ENCODE measurements around the gene TLE4.
"Not testable (repeated sequence)": the region's sequence is repeated elsewhere in the genome, so short reads cannot be mapped to it uniquely, and the experiment has no call there.

TLE4 gene

DNA sequence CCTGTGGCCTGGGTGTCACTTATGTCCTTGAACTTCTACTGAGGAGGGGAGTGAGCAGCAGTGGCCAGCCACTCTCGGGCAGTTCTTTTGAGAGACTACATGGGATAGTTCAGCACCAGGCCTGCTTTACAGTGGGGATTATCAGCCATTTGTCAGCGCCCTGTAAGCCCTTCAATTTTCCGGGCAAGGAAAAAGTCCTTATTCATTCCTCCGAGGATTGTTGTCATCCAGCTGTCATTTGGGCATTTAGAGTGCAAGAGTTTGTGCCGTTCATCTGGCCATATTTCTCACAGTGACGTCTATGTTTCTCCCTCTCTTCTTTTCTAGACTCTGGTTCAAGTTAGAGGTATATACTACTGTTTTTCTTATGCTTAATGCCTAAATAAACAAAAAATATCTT, 172.8 kb downstream of the TLE4 start:
- DNase-seq: no peak

DNA sequence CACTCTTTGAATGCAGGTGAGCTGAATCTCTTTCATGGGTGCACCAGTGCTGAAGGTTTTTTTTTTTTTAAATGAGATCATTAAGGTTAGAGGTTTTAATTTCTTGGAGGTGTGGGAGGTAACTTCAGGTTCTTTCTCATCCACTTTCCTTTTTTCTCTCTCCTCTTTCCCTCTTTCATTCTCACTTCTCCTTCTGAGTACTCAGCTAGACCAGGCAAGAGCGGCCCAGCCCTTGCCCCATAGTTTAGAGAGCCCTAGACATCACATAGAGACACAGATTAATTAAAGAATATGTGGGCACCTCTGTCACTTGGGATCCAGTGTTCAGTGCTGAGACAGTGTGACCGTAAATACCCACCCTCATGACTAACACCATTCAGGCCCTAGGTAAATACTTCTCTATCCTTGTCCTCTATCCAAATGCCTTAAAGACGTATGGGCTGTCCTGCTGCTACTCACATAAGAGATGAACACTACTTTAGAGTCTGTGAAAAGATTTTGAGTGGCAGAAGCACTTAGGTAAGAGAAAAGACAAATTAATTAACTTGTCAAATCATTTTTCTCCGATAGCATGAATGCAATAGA, 174.1 kb downstream of the TLE4 start:
- no peak for DNase-seq

DNA sequence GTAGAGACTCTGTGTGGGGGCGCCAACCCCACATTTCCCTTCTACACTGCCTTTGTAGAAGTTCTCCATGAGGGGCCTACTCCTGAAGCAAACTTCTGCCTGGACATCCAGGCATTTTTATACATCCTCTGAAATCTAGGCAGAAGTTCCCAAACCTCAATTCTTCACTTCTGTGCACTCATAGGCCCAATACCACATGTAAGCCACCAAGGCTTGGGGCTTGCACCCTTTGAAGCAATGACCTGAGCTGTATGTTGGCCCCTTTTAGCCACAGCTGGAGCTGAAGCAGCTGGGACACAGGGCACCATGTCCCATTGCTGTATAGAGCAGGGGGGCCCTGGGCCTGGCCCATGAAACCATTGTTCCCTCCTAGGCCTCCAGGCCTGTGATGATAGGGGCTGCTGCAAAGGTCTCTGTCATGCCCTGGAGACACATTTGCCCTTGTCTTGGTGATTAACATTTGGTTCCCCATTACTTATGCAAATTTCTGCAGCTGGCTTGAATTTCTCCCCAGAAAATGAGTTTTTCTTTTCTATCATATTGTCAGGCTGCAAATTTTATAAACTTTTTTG, 180.2 kb downstream of the TLE4 start:
- not testable (repeated sequence) for DNase-seq

DNA sequence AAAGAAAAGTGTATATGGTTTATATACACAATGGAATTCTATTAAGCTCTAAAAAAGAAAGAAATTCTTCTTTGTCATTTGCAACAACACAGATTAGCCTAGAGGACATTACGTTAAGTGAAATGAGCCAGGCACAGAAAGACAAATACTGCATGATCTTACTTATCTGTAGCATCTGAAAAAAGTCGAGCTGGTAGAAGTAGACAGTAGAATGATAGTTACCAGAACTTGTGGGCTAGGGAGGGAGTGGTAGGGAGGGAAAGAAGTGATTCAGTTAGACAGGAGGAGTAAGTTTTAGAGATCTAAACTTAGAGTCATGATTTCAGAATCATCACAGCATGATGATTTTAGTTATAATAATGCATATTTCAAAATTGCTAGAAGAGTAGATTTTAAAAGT, 184.6 kb downstream of the TLE4 start:
- no peak for DNase-seq

DNA sequence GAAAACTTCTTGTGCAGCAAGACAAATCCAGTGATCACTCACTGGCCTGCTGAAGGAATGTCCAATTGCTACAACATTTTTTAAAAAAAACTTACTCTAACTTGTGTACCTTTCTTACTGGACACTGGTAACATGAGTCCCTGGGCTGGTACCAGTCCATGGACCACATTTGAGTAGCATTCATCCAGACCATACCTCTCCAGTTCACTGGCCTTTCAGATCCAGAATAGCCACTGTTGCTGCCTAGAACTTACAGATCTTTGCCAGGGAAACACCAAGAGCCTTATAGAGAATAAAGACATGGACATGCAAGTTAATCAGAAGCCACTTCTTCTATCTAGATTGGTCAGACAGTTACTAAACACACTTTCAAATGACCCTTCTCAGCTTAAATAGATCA, 185.3 kb downstream of the TLE4 start:
- no peak for DNase-seq

DNA sequence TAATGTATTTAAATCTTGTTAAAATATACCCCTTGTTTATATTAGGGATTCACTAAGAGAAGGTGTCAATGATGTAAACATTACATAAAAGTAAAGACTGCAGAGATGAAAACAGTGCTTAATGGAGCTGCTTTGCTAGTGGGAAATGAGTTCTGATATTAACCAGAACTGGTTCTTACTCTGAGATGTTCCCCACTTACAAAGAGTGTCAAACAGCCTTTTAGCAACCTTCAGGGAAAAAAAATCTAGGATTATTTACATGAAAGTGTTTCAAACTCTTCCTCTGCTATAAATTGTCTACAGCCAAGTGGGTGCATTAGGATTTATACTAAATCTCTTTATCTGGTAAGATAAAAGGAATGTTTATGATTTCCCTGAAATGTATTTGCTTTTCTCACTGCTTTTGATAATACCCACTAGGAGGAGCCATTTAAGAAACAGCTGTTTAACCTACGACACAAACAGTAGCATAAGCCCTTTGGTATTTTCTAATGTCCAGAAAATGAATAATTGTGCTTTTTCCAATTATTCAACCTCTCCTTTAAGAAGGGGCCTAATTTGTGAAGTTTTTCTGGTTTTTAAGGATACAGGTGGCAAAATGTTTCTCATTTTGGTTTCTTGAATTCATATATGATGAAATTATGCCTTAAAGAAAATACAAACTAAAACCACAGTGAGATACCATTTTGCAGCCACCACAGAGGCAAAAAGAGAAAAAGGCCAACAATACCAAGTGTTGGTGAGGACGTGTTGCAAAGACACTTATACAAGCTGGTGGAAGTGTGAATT, 186.3 kb downstream of the TLE4 start:
- DNase-seq: peak; percentile 2 to 16

DNA sequence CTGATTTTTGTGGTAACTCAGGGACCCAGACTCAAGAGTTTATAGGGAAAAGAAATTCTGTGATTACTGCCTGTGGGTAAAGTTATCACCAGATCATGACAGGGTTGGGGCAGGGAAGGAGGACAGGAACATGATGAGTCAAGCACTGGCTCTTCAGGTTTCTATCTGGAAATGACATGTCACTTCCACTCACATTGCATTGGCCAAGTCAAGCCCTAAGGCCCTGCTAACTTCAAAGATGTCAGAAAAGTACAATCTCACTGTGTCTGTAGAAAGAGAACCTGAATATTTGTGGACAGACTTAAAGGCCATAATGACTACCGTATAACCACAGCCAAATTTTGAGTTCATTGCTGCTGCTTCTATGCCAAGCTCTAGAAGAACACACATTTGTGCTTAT, 187.7 kb downstream of the TLE4 start:
- no peak for DNase-seq

DNA sequence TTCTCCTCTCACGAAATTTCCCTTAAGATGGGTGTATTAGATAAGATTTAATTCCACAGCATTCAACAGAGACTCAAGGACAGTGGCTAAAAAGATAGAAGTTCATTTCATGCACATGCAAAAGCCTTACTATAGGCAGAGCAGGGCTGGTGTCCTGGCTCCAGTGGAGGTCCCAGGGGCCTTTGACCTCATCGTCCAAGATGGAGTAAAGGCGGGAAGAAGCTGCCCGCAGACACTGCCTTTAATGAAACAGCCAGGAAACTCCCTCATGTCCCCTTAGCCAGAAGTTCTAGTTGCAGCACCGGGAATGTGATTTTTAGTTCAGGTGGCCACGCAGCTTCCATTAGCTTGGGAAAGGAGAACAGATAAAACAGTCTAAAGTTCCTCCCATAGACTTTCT, 190.3 kb downstream of the TLE4 start:
- no peak for DNase-seq

DNA sequence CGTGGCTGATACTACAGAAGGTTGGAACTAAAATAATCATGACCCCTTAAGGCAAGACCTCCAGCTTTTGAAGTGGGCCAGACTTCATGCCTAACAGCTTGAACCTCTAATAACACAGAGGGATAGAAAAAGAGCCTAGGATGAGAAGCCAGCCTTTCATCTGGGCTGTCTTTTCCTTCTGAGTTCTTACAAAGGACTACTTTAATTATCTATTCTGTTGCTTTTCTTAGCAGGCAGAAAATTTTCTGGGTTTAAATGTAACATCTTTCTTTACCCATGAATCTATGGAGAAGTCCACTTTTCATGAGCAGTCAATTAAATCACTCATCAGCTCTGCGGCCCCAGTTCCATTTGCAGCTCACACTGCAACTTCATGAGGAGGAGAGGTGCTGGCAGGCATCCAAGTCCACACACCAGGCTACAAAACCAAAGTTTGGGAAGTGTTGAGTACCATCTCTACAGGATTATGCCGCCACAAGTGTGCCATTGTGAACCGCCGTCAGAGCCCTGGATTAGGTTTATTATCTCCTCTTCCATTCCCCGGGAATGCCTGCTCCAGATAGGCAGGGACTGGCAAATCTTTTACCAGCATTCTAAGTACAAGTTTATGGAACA, 192.0 kb downstream of the TLE4 start:
- DNase-seq: no peak

DNA sequence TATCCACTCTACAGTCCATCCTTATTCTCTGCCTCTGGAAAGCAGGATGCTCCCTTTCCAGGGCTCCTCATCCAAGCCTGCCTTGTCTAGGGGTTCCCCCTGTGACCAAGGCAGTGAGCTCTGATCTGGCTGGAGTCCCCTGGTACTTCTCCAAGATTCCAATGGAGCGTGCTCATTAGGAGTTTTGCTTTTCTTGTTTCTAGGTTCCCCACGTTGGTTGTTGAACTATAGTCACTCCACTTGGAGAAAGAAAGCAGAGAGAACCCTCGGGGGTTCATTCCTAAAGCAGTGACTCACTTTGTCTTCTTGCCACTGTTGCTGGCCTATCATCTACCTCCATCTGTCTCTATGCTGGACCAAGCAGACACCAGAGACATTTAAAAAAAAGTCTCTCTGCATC, 192.6 kb downstream of the TLE4 start:
- DNase-seq: no peak

DNA sequence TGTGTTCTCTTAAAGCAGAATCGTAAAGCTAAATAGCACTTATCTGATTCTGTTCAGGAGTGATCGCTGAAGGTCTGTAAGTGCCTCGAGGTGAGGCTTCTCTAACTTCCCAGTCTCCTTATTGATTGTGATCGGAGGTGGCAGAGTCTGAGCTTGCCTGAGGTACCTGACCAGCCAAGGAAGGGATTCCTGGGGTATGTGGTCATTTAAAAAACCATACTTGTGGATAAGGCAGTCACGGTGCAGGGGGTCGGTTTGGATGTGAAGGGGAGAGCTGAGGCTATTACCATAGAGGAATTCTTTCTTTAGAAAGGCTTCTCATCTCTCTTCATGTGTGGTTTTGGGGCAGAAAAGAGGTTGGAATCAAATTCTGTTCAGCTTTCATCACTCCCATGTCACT, 193.7 kb downstream of the TLE4 start:
- DNase-seq: no peak

DNA sequence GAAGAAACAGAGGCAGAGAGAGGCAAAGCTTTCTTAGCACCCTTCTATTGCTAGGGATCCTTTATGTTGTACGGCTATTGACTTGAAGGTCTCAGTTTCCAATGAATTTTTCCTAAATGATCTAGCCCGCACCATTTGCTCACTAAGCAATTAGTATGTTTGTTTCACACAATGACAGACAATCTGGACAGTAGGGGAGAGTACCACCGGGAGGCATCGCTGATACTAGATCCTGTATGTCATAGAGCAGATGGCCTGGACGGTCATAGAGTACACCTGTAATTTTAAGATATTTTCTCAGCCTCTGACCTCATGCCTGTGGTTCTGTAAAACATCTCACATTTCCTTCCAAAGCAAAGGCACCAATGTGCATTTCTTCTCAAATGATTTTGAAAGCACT, 194.3 kb downstream of the TLE4 start:
- DNase-seq: no peak

DNA sequence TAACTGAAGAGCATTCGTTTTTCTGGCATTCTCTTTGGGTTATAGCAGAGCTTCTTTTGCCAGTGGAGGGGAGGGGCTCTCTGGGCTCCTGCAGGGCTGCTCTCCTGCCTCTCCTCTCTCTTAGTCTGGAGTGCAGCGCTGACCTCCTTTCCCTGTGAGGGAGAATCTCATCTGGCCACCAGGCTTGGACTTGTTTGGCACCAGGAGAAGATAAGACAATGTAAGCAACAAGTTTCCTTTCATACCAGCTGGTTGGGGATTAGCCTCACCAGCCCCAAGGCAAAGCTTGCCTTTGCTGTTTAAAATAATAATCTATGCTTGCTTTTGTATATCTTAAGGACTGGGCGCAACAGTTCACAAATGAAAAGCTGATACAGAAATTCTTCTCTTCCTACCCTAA, 196.4 kb downstream of the TLE4 start:
- no peak for DNase-seq

DNA sequence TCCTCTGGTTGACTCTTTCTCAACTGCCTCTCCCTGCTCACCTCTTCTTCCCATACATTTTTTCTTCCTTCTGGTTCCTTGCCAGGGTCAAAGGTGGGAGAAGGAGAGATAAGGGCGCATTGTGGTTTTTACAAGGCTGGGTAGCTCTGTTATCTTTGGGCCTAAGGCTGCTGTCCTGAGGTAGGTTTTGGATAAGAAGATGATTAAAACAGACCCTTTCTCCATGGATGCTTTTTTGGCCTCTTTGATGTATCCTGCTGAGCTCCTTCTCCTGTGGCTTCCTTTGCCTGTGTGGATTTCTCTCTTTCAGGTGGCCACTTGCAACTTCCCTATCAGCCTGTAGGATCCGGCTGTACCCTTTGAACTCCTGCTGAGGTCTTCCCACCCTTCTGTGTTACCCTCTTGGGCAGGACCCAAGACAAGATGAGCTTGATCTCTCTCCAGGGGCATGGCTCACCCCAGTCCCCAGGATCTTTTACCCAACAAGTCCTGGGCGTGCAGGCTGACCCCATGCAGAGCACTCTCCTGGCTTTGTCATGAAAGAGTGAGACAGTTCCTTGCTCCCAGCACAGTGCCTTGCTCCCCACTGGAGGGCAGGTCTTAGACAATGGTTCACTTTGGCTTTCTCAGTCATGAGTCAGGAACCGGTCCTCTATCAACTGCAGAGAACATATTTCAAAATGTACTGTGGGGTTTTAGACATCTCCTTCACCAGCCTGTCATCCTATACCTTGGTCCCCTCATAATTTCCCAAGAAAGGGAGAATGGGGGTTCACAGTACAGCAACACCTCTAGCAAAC, 197.9 kb downstream of the TLE4 start:
- DNase-seq: no peak

DNA sequence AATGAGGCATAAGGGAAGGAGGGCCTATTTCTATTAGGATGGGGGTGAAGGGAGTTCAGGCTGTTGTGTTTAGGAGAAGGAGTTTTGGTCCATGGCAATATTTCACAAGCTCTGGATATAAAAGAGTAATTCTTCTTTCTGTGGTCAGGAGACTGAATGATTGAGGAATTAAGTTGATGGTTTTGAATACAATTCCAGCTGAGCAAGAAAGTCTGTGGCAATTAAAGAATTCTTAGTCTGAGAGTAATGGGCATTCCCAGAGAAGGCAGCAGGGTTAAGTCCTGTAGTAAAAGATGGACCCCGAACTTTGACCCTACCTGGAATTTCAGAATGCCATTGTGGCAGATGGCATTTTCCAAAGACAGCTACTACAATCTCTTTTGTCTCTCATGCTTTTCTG, 202.6 kb downstream of the TLE4 start:
- DNase-seq: no peak

Data from inflammatory macrophage treated with lipopolysaccharide for 1 hour (primary cell).